Measurements from ENCODE around the gene TSHZ2. TPM values are rescaled to one million over a fixed set of nuclear protein-coding genes. Genes with fewer than 3 reads are reported as not detected.

The TSHZ2 gene
- polyA plus RNA-seq, 1 donor from 2014 or later: 4.6 TPM

DNA sequence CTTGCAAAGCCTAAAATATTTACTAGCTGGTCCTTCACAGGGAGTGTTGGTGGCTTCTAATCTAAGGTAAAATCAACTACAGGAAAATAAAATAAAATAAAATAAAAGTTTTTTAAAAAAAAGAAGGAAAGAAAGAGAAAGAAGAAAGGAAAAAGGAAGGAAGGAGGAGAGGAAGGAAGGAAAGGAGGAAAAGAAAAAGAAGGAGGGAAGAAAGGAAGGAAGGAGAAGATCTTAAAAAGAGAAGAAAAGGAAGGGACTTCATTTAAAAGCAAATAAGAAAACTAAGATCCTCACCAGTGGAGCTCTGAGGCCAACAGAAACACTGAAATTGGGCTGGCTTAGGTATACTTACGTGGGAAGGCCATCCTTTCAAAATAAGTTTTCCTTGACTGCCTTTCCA, 178.4 kb downstream of the TSHZ2 start:
- Histone ChIP-seq H2AFZ (ENCODE audit: low read depth, low read length) (no peak overlapping the region), H3K36me3 (ENCODE audit: insufficient read depth, low read length) (no peaks in the 10 kb centered on the region), H3K9ac (ENCODE audit: low read length) (no peak overlapping the region), H3K9me2 (ENCODE audit: insufficient read depth, low read length) (no peaks in the 10 kb centered on the region), H3K27ac (ENCODE audit: low read length) (no peak overlapping the region), H3K9me3 (ENCODE audit: low read length) (no peaks in the 10 kb centered on the region), H3K27me3 (ENCODE audit: insufficient read depth, low read depth, low read length) (no peaks in the 10 kb centered on the region), H3F3A (ENCODE audit: insufficient read depth, low read length, poor library complexity, severe bottlenecking) (no peaks in the 10 kb centered on the region), H3K4me3 (ENCODE audit: low read length) (no peak overlapping the region), H3K4me2 (ENCODE audit: low read length) (no peak overlapping the region), H4K20me1 (ENCODE audit: insufficient read depth) (no peaks in the 10 kb centered on the region), H3K79me2 (replicated peaks; ENCODE audit: insufficient read depth, low read length) (no peaks in the 10 kb centered on the region)
- TF ChIP-seq EP300 (conservative IDR thresholded peaks at IDR 0.05; ENCODE audit: poor library complexity, severe bottlenecking): no peak
- no peak for TF ChIP-seq RAD21 (conservative IDR thresholded peaks at IDR 0.05)
- no peak for TF ChIP-seq TAF1 (IDR thresholded peaks at IDR 0.05; ENCODE audit: low read depth)
- no peak for TF ChIP-seq POLR2AphosphoS5 (IDR thresholded peaks at IDR 0.05)
- no peak for TF ChIP-seq MXI1 (conservative IDR thresholded peaks at IDR 0.05; ENCODE audit: poor library complexity, severe bottlenecking)
- no peak for TF ChIP-seq SMC3 (conservative IDR thresholded peaks at IDR 0.05; ENCODE audit: poor library complexity)
- TF ChIP-seq, protein P1, sequence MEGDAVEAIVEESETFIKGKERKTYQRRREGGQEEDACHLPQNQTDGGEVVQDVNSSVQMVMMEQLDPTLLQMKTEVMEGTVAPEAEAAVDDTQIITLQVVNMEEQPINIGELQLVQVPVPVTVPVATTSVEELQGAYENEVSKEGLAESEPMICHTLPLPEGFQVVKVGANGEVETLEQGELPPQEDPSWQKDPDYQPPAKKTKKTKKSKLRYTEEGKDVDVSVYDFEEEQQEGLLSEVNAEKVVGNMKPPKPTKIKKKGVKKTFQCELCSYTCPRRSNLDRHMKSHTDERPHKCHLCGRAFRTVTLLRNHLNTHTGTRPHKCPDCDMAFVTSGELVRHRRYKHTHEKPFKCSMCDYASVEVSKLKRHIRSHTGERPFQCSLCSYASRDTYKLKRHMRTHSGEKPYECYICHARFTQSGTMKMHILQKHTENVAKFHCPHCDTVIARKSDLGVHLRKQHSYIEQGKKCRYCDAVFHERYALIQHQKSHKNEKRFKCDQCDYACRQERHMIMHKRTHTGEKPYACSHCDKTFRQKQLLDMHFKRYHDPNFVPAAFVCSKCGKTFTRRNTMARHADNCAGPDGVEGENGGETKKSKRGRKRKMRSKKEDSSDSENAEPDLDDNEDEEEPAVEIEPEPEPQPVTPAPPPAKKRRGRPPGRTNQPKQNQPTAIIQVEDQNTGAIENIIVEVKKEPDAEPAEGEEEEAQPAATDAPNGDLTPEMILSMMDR (IDR thresholded peaks at IDR 0.05; ENCODE audit: poor library complexity, severe bottlenecking): no peak
- no peak for TF ChIP-seq EZH2 (IDR thresholded peaks at IDR 0.05; ENCODE audit: borderline replicate concordance, insufficient read depth, low read length, poor library complexity, severe bottlenecking)
- no peak for TF ChIP-seq REST (IDR thresholded peaks at IDR 0.05; ENCODE audit: borderline replicate concordance)

GRCh38 chr20:53152228-53152627, 180.1 kb downstream of the TSHZ2 start:
- Histone ChIP-seq H3K9me2 (ENCODE audit: insufficient read depth, low read length) (no peaks in the 10 kb centered on the region), H2AFZ (ENCODE audit: low read depth, low read length) (no peak overlapping the region), H3K27me3 (ENCODE audit: insufficient read depth, low read depth, low read length) (no peaks in the 10 kb centered on the region), H3K79me2 (replicated peaks; ENCODE audit: insufficient read depth, low read length) (no peaks in the 10 kb centered on the region), H4K20me1 (ENCODE audit: insufficient read depth) (no peaks in the 10 kb centered on the region), H3K4me2 (ENCODE audit: low read length) (no peak overlapping the region), H3F3A (ENCODE audit: insufficient read depth, low read length, poor library complexity, severe bottlenecking) (no peaks in the 10 kb centered on the region), H3K36me3 (ENCODE audit: insufficient read depth, low read length) (no peaks in the 10 kb centered on the region), H3K27ac (ENCODE audit: low read length) (no peak overlapping the region), H3K9ac (ENCODE audit: low read length) (no peak overlapping the region), H3K9me3 (ENCODE audit: low read length) (no peaks in the 10 kb centered on the region), H3K4me3 (ENCODE audit: low read length) (no peak overlapping the region)
- TF ChIP-seq MXI1 (conservative IDR thresholded peaks at IDR 0.05; ENCODE audit: poor library complexity, severe bottlenecking) (no peak), RAD21 (conservative IDR thresholded peaks at IDR 0.05) (no peak), REST (IDR thresholded peaks at IDR 0.05; ENCODE audit: borderline replicate concordance) (no peak), SMC3 (conservative IDR thresholded peaks at IDR 0.05; ENCODE audit: poor library complexity) (no peak), EZH2 (IDR thresholded peaks at IDR 0.05; ENCODE audit: borderline replicate concordance, insufficient read depth, low read length, poor library complexity, severe bottlenecking) (no peak), EP300 (conservative IDR thresholded peaks at IDR 0.05; ENCODE audit: poor library complexity, severe bottlenecking) (no peak), TAF1 (IDR thresholded peaks at IDR 0.05; ENCODE audit: low read depth) (no peak), POLR2AphosphoS5 (IDR thresholded peaks at IDR 0.05) (no peak)
- TF ChIP-seq, protein P1 (IDR thresholded peaks at IDR 0.05; ENCODE audit: poor library complexity, severe bottlenecking): no peak
